HepG2 (cell line): Measurements from ENCODE around the gene ZNF597. TPM values are rescaled to one million over a fixed set of nuclear protein-coding genes. Genes with fewer than 3 reads are reported as not detected.
A peak's percentile ranks its signal among the peaks of the same experiment; 100 is the strongest.

Source experiments
- ARHGAP35 ChIP-seq: sonication (generic); formaldehyde crosslinking; IDR thresholded peaks from 2 replicates; pipeline ENCODE4 v1.9.0; 2022; ENCODE audit warnings: mild to moderate bottlenecking, inconsistent platforms, moderate library complexity, missing genetic modification reagents, borderline replicate concordance
- CCDC6 ChIP-seq: sonication (generic); formaldehyde crosslinking; IDR thresholded peaks from 2 replicates; pipeline ENCODE4 v1.8.1; 2022; ENCODE audit warnings: mild to moderate bottlenecking, missing genetic modification reagents, moderate library complexity
- GPN1 ChIP-seq: sonication (generic); formaldehyde crosslinking; IDR thresholded peaks from 2 replicates; pipeline ENCODE4 v1.5.1; 2020; ENCODE audit warnings: missing genetic modification reagents, borderline replicate concordance
- HCFC1 ChIP-seq: fragments of 150-350 bp; IDR thresholded peaks from 2 replicates; pipeline ENCODE4 v1.6.1; 2014; ENCODE audit warnings: low read depth, low read length
- PHF21A ChIP-seq: sonication (generic); formaldehyde crosslinking; IDR thresholded peaks from 2 replicates; pipeline ENCODE4 v1.5.0; 2020; ENCODE audit warnings: mild to moderate bottlenecking, missing genetic modification reagents
- REST ChIP-seq, 2 experiments: IDR thresholded peaks; 2 replicates each; pipeline ENCODE4 v1.6.1; 2011 to 2012; ENCODE audit warnings: low read length in 2 of 2, borderline replicate concordance in 1 of 2, low read depth in 1 of 2, mild to moderate bottlenecking in 1 of 2, moderate library complexity in 1 of 2
- SOX6 ChIP-seq, 2 experiments: fragments of 450-650 bp in 1 of 2; sonication (generic) in 1 of 2; formaldehyde crosslinking in 1 of 2; IDR thresholded peaks; 2 replicates each; pipeline versions ENCODE4 v1.4.0 to v1.6.1; 2017 to 2020; ENCODE audit warnings: antibody characterized with exemption in 1 of 2, mild to moderate bottlenecking in 1 of 2, missing genetic modification reagents in 1 of 2
- SRY ChIP-seq: sonication (generic); formaldehyde crosslinking; IDR thresholded peaks from 2 replicates; pipeline ENCODE4 v1.8.0; 2022; ENCODE audit warnings: mild to moderate bottlenecking, missing genetic modification reagents
- ZBTB10 ChIP-seq: sonication (generic); formaldehyde crosslinking; IDR thresholded peaks from 2 replicates; pipeline ENCODE4 v1.4.0; 2020; ENCODE audit warnings: missing genetic modification reagents, borderline replicate concordance
- ZBTB44 ChIP-seq: sonication (generic); formaldehyde crosslinking; IDR thresholded peaks from 2 replicates; pipeline ENCODE4 v1.4.0; 2020; ENCODE audit warnings: missing genetic modification reagents
- ZBTB49 ChIP-seq: sonication (generic); formaldehyde crosslinking; IDR thresholded peaks from 2 replicates; pipeline ENCODE4 v1.4.0; 2020; ENCODE audit warnings: missing genetic modification reagents, borderline replicate concordance
- ZFP37 ChIP-seq: sonication (generic); formaldehyde crosslinking; IDR thresholded peaks from 2 replicates; pipeline ENCODE4 v1.4.0; 2020; ENCODE audit warnings: missing genetic modification reagents, borderline replicate concordance
- ZNF17 ChIP-seq: sonication (generic); formaldehyde crosslinking; IDR thresholded peaks from 2 replicates; pipeline ENCODE4 v1.5.0; 2020; ENCODE audit warnings: mild to moderate bottlenecking, missing genetic modification reagents
- ZNF549 ChIP-seq: sonication (generic); formaldehyde crosslinking; IDR thresholded peaks from 2 replicates; pipeline ENCODE4 v1.5.0; 2020; ENCODE audit warnings: missing genetic modification reagents
- ZNF570 ChIP-seq: sonication (generic); formaldehyde crosslinking; IDR thresholded peaks from 2 replicates; pipeline ENCODE4 v1.4.0; 2020; ENCODE audit warnings: mild to moderate bottlenecking, missing genetic modification reagents, borderline replicate concordance
- ZNF816 ChIP-seq: sonication (generic); formaldehyde crosslinking; IDR thresholded peaks from 2 replicates; pipeline ENCODE4 v1.8.0; 2022; ENCODE audit warnings: missing genetic modification reagents, mild to moderate bottlenecking, borderline replicate concordance
- polyA plus RNA-seq, 8 experiments: library from polyadenylated mRNA; depleted of rRNA in 3 of 8; stranded (reverse) in 7 of 8; unstranded in 1 of 8; fragments of >200 nt; fragmentation: Illumina TruSeq in 4 of 8; extraction: Trizol in 4 of 8; gene quantifications; 2 replicates each; pipeline versions ENCODE4 v1.2.1 to v1.2.3, GENCODE V29; 2011 to 2016; ENCODE audit warnings: low read depth in 4 of 8, missing spikeins in 1 of 8, mixed read lengths in 1 of 8; ENCODE audit not compliant: insufficient read depth in 1 of 8
- total RNA-seq, 5 experiments: library from RNA; depleted of rRNA; stranded (reverse); fragments of >200 nt; fragmentation: Illumina TruSeq; extraction: Trizol; gene quantifications; 2 replicates each; pipeline ENCODE4 v1.2.3, GENCODE V29; 2016; ENCODE audit warnings: low read depth in 1 of 5

ZNF597 gene
- total and polyA plus RNA-seq, 2 of the 13 experiments (the other 11 are each of a cell fraction or from before 2014, with no cell fraction given): 1.3 to 2.4 TPM

GRCh38 chr16:3400779-3401688, 42.3 kb downstream of the ZNF597 start, which contains the start of the genes ZNF174 and ZSCAN32 (continued):
- TF ChIP-seq REST (IDR thresholded peaks at IDR 0.05; ENCODE audit: borderline replicate concordance in 1 of 2, low read depth in 1 of 2, low read length in 2 of 2): peak in 1 of 2 experiments; percentile 12; a peak in 1 of 4 replicates
- TF ChIP-seq ZBTB10 (CRISPR knock-in tag): peak; percentile 58
- no peak for TF ChIP-seq ZNF570
- TF ChIP-seq SOX6 (IDR thresholded peaks at IDR 0.05): no peak
- peak; percentile 65 for TF ChIP-seq SOX6 (CRISPR knock-in tag; IDR thresholded peaks at IDR 0.05)
- peak; percentile 89; the same call in 1 of the 2 replicates for TF ChIP-seq ZNF816 (CRISPR knock-in tag)
- peak; percentile 84 for TF ChIP-seq PHF21A (CRISPR knock-in tag)
- TF ChIP-seq ZBTB49: no peak
- 0 out of 2 replicates have a peak, but pooled peaks have one; percentile 40 for TF ChIP-seq SRY
- TF ChIP-seq ZBTB44 (CRISPR knock-in tag): no peak
- TF ChIP-seq ARHGAP35: no peak
- TF ChIP-seq GPN1 (CRISPR knock-in tag): no peak
- no peak for TF ChIP-seq ZNF17
- TF ChIP-seq ZFP37 (CRISPR knock-in tag): no peak
- TF ChIP-seq CCDC6 (CRISPR knock-in tag): 0 out of 2 replicates have a peak, but pooled peaks have one; percentile 42
- 0 out of 2 replicates have a peak, but pooled peaks have one; percentile 35 for TF ChIP-seq ZNF549 (CRISPR knock-in tag)
- peak; percentile 83 for TF ChIP-seq HCFC1
